Smooth muscle cell (in vitro differentiated cells): ENCODE results near the gene ELF3. TPM values are rescaled to one million over a fixed set of nuclear protein-coding genes. Genes with fewer than 3 reads are reported as not detected.
"Not testable (repeated sequence)": the region's sequence is repeated elsewhere in the genome, so short reads cannot be mapped to it uniquely, and the experiment has no call there.

Experiments used
- DNase-seq: peaks from one replicate; lab custom pipeline; 2025; ENCODE audit not compliant: unreplicated experiment; lab: John Stamatoyannopoulos, UW
- H2AFZ ChIP-seq: fragments of 200-600 bp; sonication (generic); 2 replicates; pipeline ENCODE4 v1.6.0; 2016; ENCODE audit warnings: antibody characterized with exemption, low read depth, mild to moderate bottlenecking
- H3F3A ChIP-seq: fragments of 200-600 bp; sonication (generic); 2 replicates; pipeline ENCODE4 v1.6.0; 2017; ENCODE audit warnings: antibody characterized with exemption, low read depth
- H3K27ac ChIP-seq: fragments of 200-600 bp; sonication (generic); 2 replicates; pipeline ENCODE4 v1.5.1; 2016; ENCODE audit warnings: low read depth, mild to moderate bottlenecking
- H3K27me3 ChIP-seq: fragments of 200-600 bp; sonication (generic); 2 replicates; pipeline ENCODE4 v1.6.1; 2016; ENCODE audit warnings: low read depth, mild to moderate bottlenecking
- H3K36me3 ChIP-seq: fragments of 200-600 bp; sonication (generic); 2 replicates; pipeline ENCODE4 v1.5.1; 2016; ENCODE audit warnings: low read depth
- H3K4me1 ChIP-seq: fragments of 200-600 bp; sonication (generic); 2 replicates; pipeline ENCODE4 v1.5.1; 2016; ENCODE audit warnings: low read depth
- H3K4me2 ChIP-seq: fragments of 200-600 bp; sonication (generic); 2 replicates; pipeline ENCODE4 v1.6.0; 2016; ENCODE audit warnings: mild to moderate bottlenecking
- H3K4me3 ChIP-seq: fragments of 200-600 bp; sonication (generic); 2 replicates; pipeline ENCODE4 v1.5.1; 2016; ENCODE audit warnings: mild to moderate bottlenecking
- H3K79me2 ChIP-seq: fragments of 200-600 bp; sonication (generic); 2 replicates; pipeline ENCODE4 v1.6.0; 2016; ENCODE audit warnings: low read depth, mild to moderate bottlenecking
- H3K9ac ChIP-seq: fragments of 200-600 bp; sonication (generic); 2 replicates; pipeline ENCODE4 v1.6.0; 2016; ENCODE audit warnings: low read depth
- H3K9me3 ChIP-seq: fragments of 200-600 bp; sonication (generic); replicated peaks from 2 replicates; pipeline ENCODE4 v1.5.1; 2016; ENCODE audit warnings: low read depth
- H4K20me1 ChIP-seq: fragments of 200-600 bp; sonication (generic); 2 replicates; pipeline ENCODE4 v1.6.0; 2016; ENCODE audit warnings: low read depth
- WGBS: methylation state at CpG from one replicate; pipeline ENCODE4 v1.1.7; 2016; ENCODE audit warnings: low lambda C conversion rate; 5-methylcytosine and 5-hydroxymethylcytosine counted together
- polyA plus RNA-seq: library from polyadenylated mRNA; unstranded; fragments of >200 nt; fragmentation: Nextera tagmentation; extraction: Ambion mirVana; gene quantifications from 2 replicates; pipeline ENCODE4 v1.2.1, GENCODE V29; 2016
- total RNA-seq: library from RNA; depleted of rRNA; stranded (reverse); fragments of >200 nt; gene quantifications from 2 replicates; pipeline ENCODE4 v1.2.3, GENCODE V29; 2014
- TF ChIP-seq, protein P1 (sequence below): fragments of 200-600 bp; sonication (generic); IDR thresholded peaks from 2 replicates; pipeline ENCODE4 v1.5.1; 2017; ENCODE audit warnings: borderline replicate concordance, mild to moderate bottlenecking, antibody characterized with exemption; ENCODE audit not compliant: insufficient read depth, poor library complexity, severe bottlenecking

ELF3 gene
- total and polyA plus RNA-seq, 2 experiments from 2014 or later = 0.96 to 5.2 TPM

DNA sequence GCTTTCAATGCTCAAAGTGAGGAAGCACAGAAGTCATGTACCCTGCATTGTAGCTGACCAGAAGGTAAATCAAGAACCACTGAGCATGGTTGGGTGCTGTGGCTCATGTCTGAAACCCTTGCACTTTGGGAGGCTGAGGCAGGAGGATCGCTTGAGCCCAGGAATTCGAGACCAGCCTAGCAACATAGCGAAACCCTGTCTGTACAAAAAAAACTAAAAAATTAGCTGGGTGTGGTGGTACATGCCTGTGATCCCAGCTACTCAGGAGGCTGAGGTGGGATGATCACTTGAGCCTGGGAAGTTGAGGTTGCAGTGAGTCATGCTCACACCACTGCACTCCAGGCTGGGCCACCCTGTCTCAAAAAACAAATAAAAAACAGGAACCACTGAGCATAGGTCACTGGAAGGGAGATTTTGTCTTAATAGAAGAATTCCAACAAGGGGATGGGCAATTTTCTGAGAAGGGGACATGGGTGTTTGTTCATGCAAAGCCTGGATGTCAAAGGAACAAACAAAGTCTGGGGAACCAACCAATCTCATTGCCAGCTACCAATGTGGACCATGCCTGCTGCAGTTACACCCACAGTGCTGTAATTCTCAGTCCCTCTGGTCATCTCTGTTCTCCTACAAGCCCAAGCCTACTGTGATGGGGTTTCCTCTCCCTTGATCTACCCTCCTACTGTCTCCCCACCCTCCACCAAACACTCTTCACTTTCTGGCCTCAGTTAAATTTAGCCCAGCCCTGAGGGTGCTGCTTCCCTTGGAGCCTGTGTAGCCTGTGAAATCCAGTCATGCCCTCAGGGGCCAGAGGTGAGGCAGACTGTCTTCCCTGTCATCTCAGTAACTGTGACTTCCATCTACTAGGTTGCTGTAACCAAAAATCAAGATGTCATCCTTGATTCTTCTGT, 47.9 kb downstream of the ELF3 start:
- WGBS = 74% methylated on average over 3 of the region's 3 CpGs
- H3F3A ChIP-seq = no peaks in the 10 kb centered on the region
- no peak overlapping the region for H3K4me2 ChIP-seq
- DNase-seq = no peak
- no peak overlapping the region for H3K9ac ChIP-seq
- H3K27me3 ChIP-seq = no peaks in the 10 kb centered on the region
- TF ChIP-seq, protein P1, sequence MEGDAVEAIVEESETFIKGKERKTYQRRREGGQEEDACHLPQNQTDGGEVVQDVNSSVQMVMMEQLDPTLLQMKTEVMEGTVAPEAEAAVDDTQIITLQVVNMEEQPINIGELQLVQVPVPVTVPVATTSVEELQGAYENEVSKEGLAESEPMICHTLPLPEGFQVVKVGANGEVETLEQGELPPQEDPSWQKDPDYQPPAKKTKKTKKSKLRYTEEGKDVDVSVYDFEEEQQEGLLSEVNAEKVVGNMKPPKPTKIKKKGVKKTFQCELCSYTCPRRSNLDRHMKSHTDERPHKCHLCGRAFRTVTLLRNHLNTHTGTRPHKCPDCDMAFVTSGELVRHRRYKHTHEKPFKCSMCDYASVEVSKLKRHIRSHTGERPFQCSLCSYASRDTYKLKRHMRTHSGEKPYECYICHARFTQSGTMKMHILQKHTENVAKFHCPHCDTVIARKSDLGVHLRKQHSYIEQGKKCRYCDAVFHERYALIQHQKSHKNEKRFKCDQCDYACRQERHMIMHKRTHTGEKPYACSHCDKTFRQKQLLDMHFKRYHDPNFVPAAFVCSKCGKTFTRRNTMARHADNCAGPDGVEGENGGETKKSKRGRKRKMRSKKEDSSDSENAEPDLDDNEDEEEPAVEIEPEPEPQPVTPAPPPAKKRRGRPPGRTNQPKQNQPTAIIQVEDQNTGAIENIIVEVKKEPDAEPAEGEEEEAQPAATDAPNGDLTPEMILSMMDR = no peak
- no peaks in the 10 kb centered on the region for H3K36me3 ChIP-seq
- H3K9me3 ChIP-seq = no peaks in the 10 kb centered on the region
- H3K4me3 ChIP-seq = no peak overlapping the region
- no peaks in the 10 kb centered on the region for H4K20me1 ChIP-seq
- H2AFZ ChIP-seq = no peak overlapping the region
- no peaks in the 10 kb centered on the region for H3K79me2 ChIP-seq
- peaks cover 5% of the 10 kb centered on the region for H3K4me1 ChIP-seq
- no peak overlapping the region for H3K27ac ChIP-seq

DNA sequence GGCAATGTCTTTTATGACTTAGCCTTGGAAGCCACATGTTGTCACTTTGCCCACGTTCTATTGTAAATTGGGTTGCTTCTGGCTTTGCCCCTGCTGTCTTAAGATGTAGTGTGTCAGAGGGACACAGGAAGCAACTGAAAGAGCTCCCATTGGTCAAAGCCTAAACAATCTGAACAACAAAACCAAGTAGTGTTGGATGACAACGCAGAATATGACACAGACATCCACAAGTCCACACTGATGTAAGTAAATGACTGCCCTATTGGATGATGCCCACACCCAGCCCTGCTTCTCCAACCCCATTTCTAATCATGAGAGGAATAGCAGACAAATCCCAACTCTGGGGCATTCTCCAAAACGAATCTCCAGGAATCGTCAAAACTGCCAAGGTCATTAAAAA, 50.7 kb downstream of the ELF3 start:
- WGBS = 93% methylated on average over 4 of the region's 4 CpGs

GRCh38 chr1:202061787-202062186, 51.4 kb downstream of the ELF3 start:
- not testable (repeated sequence) for H3K36me3 ChIP-seq, H3K27ac ChIP-seq, H3F3A ChIP-seq, H3K4me1 ChIP-seq, H3K4me2 ChIP-seq, H3K4me3 ChIP-seq, H3K79me2 ChIP-seq, H3K9me3 ChIP-seq, H3K9ac ChIP-seq, H3K27me3 ChIP-seq, H2AFZ ChIP-seq, H4K20me1 ChIP-seq, DNase-seq
- 92% methylated on average over 6 of the region's 6 CpGs for WGBS

More for the DNA sequence above, 50.7 kb downstream of the ELF3 start:
- H3K27me3 ChIP-seq = no peaks in the 10 kb centered on the region
- no peaks in the 10 kb centered on the region for H3K79me2 ChIP-seq
- H3K9ac ChIP-seq = no peak overlapping the region
- H3K4me3 ChIP-seq = no peak overlapping the region
- no peaks in the 10 kb centered on the region for H3K36me3 ChIP-seq
- no peaks in the 10 kb centered on the region for H3F3A ChIP-seq
- H4K20me1 ChIP-seq = no peaks in the 10 kb centered on the region
- H2AFZ ChIP-seq = no peak overlapping the region
- TF ChIP-seq, protein P1 = no peak
- H3K27ac ChIP-seq = no peak overlapping the region
- no peaks in the 10 kb centered on the region for H3K9me3 ChIP-seq
- H3K4me2 ChIP-seq = no peak overlapping the region
- peaks cover 6% of the 10 kb centered on the region for H3K4me1 ChIP-seq
- DNase-seq = no peak

DNA sequence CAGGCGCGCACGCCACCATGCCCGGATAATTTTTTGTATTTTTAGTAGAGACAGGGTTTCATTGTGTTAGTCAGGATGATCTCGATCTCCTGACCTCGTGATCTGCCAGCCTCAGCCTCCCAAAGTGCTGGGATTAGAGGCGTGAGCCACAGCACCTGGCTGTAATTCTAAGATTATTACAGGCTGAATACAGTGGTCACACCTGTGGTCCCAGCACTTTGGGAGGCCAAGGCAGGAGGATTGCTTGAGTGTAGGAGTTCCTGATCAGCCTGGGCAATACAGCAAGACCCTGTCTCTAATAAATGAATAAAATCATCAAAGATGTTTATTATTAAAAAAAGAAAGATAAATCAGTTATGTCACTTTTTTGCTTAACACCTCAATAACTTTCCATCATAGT, 52.2 kb downstream of the ELF3 start:
- not testable (repeated sequence) for H3F3A ChIP-seq, H3K27ac ChIP-seq, H3K4me1 ChIP-seq, H3K4me2 ChIP-seq, H3K79me2 ChIP-seq, H3K9me3 ChIP-seq, H2AFZ ChIP-seq, H3K27me3 ChIP-seq, H3K4me3 ChIP-seq, H3K36me3 ChIP-seq, H4K20me1 ChIP-seq, DNase-seq, H3K9ac ChIP-seq
- 97% methylated on average over 7 of the region's 7 CpGs for WGBS
